ENCODE results near the gene ORMDL3.
A peak's percentile ranks its signal among the peaks of the same experiment; 100 is the strongest.
"Not testable (repeated sequence)": the region's sequence is repeated elsewhere in the genome, so short reads cannot be mapped to it uniquely, and the experiment has no call there.

Gene ORMDL3

DNA sequence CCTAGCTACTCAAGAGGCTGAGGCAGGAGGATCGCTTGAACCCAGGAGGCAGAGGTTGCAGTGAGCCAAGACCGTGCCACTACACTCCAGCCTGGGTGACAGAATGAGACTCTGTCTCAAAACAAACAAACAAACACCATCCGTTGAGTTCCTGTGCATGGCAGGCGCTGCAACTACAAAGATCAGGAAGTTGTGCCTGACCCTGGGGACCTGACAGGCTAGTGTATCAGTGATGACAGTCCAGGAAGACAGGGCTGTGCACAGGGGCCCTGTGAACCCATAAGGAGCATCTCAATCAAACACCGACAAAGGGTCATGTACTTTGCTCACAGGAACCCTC, 21.1 kb upstream of the ORMDL3 start:
- not testable (repeated sequence) for DNase-seq

DNA sequence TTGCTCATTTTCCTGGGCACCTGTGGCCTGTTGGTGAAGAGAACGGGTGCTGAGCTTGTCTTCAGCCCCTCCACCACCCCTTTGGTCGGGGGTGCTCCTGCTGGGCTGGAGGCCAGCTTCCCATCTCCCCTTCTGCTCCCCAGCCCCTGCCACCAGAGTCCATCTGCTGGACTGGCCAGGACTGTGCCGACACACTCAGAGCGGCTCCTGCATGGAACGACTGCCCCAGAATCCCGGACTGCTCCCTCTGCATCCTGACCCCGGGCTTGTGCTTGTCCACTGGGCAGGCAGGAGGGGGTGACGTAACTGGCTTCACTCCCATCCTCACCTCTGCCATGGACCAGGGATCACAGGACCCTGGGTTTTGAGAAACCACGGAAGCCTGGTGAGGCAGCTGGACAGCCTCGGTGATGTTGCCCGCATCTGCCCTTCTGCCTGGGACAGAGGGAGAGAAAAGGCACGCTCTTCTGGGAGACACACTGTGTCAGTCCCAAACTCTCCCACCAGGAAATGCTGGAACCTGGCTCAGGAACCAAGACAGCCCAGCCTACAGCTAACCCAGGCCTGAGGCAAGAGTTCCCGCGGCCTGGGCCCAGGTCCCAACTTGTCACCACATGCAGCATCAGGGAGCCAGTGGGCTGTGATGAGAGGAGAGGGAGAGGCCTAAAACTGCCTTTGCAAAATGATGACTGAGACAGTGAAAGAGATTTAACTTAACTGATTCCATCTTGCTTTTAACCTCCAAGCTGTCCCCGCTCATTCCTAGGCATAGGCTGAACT, 19.3 kb upstream of the ORMDL3 start:
- DNase-seq, result no peak

DNA sequence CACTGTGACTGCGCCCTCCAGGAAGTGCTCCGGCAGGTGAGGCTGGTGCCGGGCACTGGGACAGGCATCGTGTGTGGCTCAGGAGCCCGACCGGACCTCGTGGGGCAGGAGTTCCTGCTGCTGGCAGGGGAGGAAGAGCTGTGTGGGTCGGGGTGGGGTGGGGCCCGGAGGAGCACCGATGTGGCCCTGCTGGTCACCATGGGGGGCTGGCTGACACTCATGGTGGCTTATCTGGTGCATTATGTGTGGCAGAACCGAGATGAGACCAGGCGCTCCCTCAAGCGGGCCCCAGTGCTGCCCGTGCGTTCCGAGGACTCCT, 17.0 kb upstream of the ORMDL3 start:
- no peak for DNase-seq

DNA sequence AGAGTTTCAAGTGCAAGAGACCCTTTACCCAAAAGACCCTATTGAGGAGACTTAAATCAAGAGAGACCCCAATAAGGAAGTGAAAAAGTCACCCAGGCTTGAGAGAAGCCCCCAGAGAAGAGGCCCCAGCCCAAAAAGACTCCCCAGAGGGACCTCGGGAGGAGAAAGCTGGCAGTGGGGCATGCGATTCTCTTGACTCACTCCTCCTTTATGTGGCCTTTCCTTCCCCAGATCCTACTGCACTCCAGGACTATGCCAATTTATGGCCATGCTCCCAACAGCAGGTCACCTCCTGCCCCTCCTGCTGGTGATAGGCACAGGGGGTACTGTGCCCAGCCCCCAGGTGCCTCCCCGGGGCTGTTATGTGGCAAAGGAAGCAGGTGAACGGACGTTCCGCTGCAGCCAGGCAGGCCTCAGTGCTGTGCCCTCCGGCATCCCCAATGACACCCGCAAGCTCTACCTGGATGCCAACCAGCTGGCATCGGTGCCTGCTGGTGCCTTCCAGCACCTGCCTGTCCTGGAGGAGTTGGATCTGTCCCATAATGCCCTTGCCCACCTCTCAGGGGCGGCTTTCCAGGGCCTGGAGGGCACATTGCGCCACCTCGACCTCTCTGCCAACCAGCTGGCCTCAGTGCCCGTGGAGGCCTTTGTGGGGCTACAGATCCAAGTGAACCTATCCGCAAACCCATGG, 16.4 kb upstream of the ORMDL3 start:
- DNase-seq, result no peak

DNA sequence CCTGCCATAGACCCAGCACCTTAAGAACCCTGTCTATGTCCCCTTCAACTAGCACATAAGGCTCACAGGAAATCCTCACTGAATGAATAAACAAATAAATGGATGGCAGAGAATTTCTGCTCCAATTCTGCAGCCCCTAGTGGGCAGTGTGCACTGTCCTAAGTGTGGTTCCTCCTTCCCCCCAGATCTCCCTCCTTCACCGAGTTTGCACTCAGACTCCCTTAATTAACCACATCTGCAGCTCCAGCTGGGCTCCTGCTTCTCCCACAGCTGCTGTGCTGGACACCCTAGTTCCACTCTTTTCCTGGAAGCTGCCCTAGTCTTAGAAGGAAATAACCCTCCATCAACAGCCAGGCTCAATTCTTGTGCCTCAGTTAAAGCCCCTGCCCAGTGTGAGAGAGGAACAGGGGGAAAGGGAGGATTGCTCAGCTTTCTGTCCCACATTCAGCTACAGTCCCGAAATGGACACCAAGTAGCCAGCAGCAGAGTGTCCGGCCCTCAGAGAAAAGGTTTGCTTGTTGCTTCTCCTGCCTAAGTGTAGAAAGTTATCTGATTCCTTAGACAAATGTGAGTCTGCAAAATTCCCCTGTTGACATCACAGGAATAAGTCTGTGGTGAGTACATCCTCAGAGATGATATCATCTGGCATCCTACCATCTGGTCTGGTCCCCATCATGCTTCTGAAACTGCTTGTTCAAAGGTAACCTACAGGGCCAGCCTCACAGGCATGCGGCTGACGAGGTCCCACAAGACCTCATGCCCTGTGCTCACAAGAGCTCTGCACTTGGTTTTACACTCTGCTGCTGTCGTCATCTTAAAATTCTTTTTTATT, 12.4 kb upstream of the ORMDL3 start:
- DNase-seq, result no peak

DNA sequence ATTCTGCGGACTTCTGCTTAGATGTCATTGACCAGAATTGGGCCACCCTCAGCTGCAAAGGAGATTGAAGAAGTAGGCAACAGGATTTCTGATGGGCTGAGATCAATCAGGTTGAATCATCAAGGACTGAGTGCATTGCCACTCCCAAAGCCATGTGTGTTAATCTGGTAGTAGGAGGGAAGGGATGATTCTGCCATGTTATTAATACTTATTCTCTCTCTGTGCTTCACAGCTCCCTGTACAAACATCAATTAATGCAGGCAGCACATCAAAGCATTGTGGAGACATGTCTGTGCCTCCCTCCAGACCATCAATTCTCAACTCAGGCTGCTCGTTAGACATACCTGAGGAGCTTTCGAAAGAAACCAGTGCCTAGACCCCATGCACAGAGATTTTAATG, 11.7 kb upstream of the ORMDL3 start:
- DNase-seq, result no peak

DNA sequence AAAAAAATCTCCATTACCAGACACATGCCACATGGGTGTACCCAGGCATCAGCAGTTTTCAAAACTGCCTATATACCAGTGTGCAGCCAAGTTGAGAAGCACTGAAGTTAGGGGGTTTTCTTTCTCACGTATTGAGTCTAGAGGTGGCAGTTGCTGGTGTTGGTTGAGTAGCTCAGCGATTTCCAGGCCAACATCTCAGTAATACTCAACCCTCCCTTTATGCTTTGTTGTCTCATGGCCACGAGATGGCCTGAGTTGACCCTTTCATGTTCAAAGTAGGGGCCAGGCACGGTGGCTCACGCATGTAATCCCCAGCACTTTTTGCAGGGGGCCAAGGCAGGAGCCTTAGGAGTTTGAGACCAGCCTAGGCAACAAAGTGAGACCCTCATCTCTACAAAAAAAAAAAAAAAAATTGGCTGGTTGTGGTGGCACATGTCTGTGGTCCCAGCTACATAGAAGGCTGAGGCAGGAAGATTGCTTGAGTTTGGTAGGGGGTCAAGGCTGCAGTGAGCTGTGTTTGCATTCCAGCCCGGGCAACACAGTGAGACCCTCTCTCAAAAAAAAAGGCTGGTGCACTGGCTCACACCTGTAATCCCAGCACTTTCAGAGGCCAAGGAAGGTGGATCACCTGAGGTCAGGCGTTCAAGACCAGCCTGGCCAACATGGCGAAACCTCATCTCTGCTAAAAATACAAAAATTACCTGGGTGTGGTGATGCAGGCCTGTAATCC, 10.9 kb upstream of the ORMDL3 start:
- no peak for DNase-seq

- DNase-seq, result no peak
Measured at GRCh38 chr17:39937447-39937846, 10.0 kb upstream of the ORMDL3 start.

DNA sequence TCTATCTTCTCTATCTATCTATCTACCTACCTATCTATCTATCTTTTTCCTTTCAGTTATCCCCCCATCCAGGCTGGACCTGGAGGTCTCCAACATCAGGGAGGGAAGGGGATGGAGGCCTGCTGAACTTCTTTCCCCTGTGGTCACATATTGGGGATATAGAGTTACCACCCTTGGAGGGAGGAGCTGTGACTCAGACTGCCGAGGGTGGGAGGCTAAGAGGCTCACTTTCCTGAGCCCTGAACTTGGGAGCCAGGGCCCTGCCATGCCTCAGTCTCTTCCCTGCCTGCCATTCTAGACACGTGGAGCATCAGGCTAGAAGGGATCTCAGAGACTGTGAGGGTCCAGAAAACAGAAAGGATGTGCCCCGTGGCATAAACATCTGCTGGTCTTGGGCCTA, 8.5 kb upstream of the ORMDL3 start:
- DNase-seq, result no peak

- no peak for DNase-seq
Measured at GRCh38 chr17:39934324-39934723, 6.9 kb upstream of the ORMDL3 start.

- DNase-seq, result no peak
Measured at GRCh38 chr17:39933912-39934311, 6.5 kb upstream of the ORMDL3 start.

DNA sequence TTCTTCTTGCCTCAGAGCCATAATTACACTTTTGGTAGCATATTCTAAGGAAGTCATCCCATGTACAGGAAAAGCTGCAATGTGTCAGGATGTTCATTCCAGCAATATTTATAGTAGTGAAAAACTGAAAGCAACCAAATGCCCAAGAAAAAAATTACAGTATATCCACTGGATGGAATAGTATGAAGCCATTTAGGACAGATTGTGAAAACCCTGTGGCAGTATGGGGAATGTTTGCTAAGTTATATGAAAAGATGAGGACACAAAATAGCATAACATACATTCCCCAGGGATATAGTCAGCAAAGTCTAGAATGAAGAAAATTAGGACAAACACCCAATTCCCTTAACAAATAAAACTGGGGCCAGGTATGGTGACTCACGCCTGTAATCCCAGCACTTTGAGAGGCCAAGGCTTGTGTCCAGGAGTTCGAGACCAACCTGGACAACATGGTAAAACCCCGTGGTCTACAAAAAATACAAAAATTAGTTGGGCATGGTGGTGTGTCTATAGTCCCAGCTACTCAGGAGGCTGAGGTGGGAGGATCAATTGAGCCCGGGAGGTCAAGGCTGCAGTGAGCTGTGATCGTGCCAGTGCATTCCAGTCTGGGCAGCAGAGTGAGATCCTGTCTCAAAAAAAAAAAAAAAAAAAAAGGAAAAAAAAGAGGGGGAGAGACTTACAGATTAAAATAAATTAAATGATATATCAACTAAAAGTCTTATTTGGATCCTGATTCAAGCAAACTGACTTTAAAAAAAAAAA, 2.4 kb upstream of the ORMDL3 start:
- no peak for DNase-seq

DNA sequence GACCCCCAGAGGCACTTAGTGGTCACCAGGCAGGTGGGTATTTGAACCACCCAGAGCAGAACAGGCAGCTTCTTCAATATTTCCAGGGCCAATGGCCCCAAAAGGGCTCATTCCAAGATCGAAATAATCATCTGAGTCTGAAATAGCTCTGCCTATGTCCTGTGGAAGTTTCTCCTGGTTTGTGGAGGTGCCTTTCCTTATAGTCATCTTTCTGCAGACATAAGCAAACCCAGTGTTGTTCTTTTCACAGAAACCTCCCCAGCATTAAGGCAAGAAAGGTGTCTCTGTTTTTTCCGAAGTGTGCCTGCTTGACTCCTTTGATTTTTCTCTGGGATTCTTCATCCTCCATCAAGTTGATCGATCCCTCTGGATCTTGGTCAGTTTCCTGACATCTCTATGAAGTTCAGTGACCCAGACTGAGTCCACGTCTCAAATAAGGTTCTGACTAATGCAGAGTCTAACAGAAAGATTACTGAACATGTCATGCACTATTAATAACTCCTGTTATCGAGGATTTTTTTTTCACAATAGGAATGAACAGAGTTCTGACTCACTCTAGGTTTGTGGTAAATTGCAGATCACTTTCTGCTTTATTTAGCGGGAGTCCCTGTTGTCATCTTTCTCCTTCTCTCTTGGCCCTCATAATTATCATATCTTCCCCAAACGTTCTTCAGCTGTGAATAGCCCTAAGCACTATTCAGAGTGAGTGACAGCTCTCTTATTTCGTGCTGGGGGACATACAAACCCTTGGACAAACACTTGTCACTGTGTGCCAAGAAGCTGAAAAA, 1.7 kb upstream of the ORMDL3 start:
- no peak for DNase-seq

GRCh38 chr17:39927929-39928857, 792 bp upstream of the ORMDL3 start:
- DNase-seq, result no peak

GRCh38 chr17:39926588-39927100, 757 bp downstream of the ORMDL3 start:
- DNase-seq, result peak; percentile 60

DNA sequence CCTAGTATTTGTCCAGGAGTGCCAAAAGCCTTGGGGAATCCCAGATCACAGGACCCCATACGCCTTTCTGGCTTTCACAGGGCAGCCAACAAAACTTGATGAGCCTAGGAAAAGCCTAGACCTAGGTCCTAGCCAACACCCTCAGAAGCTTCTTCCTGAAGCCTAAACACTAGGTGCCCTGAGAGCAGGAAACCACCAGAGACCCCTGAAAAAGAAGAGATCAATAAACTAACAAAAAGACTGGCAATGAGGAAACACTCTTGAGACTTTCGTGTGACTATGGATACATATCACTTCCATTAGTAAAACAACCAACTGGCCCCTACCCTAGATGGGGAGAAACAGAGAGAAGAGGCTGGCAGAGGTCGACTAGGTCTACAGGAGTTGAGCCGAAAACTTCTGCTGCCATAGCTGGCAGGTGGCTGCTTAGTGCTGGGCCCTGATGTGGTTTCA, 1.2 kb downstream of the ORMDL3 start:
- no peak for DNase-seq

- DNase-seq, result no peak
Measured at GRCh38 chr17:39925282-39926134, 1.9 kb downstream of the ORMDL3 start.

DNA sequence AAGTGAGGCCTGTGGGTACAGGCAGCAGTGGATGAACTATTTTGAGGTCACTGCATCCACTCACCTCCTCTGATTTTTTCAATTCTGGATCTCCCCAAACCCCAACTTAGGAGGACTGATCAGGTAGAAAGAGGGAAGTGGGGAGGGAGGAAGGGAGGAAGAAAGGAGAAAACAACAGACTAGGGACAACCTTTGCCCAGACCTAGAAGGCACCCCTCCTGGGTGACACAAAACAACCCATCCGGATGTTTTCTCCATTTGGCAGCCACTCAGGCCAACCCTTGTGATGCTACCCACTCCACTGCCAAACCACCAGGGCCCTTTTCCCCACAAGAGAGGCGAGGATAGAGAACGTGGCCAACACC, 2.7 kb downstream of the ORMDL3 start:
- no peak for DNase-seq

All from activated CD4-positive, CD25-positive, alpha-beta regulatory T cell treated with anti-CD3 and anti-CD28 coated beads, Interleukin-2, amount 50 U/mL, for 72 hours (primary cell).